SK-N-MC (cell line): Measurements from ENCODE around the gene GLYATL1B.
"Not testable (repeated sequence)": the region's sequence is repeated elsewhere in the genome, so short reads cannot be mapped to it uniquely, and the experiment has no call there.

Experiments
- EZH2 ChIP-seq: fragments of 200-600 bp; sonication (generic); IDR thresholded peaks from one replicate; pipeline ENCODE4 v1.6.1; 2017; ENCODE audit warnings: antibody characterized with exemption
- POLR2AphosphoS5 ChIP-seq: IDR thresholded peaks from 2 replicates; pipeline ENCODE4 v1.6.1; 2012; ENCODE audit warnings: mild to moderate bottlenecking, low read depth, low read length, borderline replicate concordance

GRCh38 chr11:59063996-59064727 lies 21.9 kb upstream of the GLYATL1B start:
- not testable (repeated sequence) for TF ChIP-seq EZH2, POLR2AphosphoS5
